SJCRH30 (cell line): Measurements from ENCODE around the gene KMT5C. TPM values are rescaled to one million over a fixed set of nuclear protein-coding genes. Genes with fewer than 3 reads are reported as not detected.
A peak's percentile ranks its signal among the peaks of the same experiment; 100 is the strongest.
"Not testable (repeated sequence)": the region's sequence is repeated elsewhere in the genome, so short reads cannot be mapped to it uniquely, and the experiment has no call there.

Source experiments
- DNase-seq, 2 experiments: peaks; one replicate each; pipeline ENCODE4 v3.0.0-alpha.2; 2015 to 2020
- H3K27ac ChIP-seq: fragments of 250-450 bp; sonication (Bioruptor Pico); 2 replicates; pipeline ENCODE4 v1.5.1; 2020; ENCODE audit warnings: mild to moderate bottlenecking, moderate library complexity
- H3K27me3 ChIP-seq: fragments of 250-450 bp; sonication (Bioruptor Pico); 2 replicates; pipeline ENCODE4 v1.5.1; 2020; ENCODE audit warnings: mild to moderate bottlenecking, moderate library complexity
- H3K36me3 ChIP-seq: fragments of 250-450 bp; sonication (Bioruptor Pico); 2 replicates; pipeline ENCODE4 v1.5.1; 2020; ENCODE audit warnings: mild to moderate bottlenecking, moderate library complexity
- H3K4me1 ChIP-seq: fragments of 250-450 bp; sonication (Bioruptor Pico); 2 replicates; pipeline ENCODE4 v1.5.1; 2020; ENCODE audit warnings: mild to moderate bottlenecking, moderate library complexity
- H3K4me3 ChIP-seq: fragments of 250-450 bp; sonication (Bioruptor Pico); 2 replicates; pipeline ENCODE4 v1.5.1; 2020; ENCODE audit warnings: mild to moderate bottlenecking, moderate library complexity
- H3K9me3 ChIP-seq: fragments of 250-450 bp; sonication (Bioruptor Pico); replicated peaks from 2 replicates; pipeline ENCODE4 v1.5.1; 2020; ENCODE audit warnings: mild to moderate bottlenecking, moderate library complexity
- total RNA-seq: library from RNA; depleted of rRNA; stranded (reverse); fragments of >200 nt; shearing (Covaris generic); gene quantifications from 2 replicates; pipeline ENCODE4 v1.2.3, GENCODE V29; 2014

KMT5C gene
- total RNA-seq, 1 experiment from 2014 or later = 21.2 TPM

- not testable (repeated sequence) for H3K36me3 ChIP-seq, DNase-seq, H3K4me3 ChIP-seq, H3K27me3 ChIP-seq, H3K4me1 ChIP-seq, H3K9me3 ChIP-seq, H3K27ac ChIP-seq
These were observed 9.9 kb upstream of the KMT5C start for GRCh38 chr19:55329791-55330190.

GRCh38 chr19:55333870-55334269 is 5.8 kb upstream of the KMT5C start:
- Histone ChIP-seq H3K36me3 (no peaks in the 10 kb centered on the region), H3K27me3 (no peaks in the 10 kb centered on the region), H3K4me1 (no peaks in the 10 kb centered on the region), H3K9me3 (no peaks in the 10 kb centered on the region), H3K4me3 (no peak overlapping the region), H3K27ac (no peak overlapping the region)
- no peak for DNase-seq

- Histone ChIP-seq H3K4me3 (no peak overlapping the region), H3K4me1 (no peaks in the 10 kb centered on the region), H3K27me3 (no peaks in the 10 kb centered on the region), H3K36me3 (no peaks in the 10 kb centered on the region), H3K9me3 (no peaks in the 10 kb centered on the region), H3K27ac (no peak overlapping the region)
- no peak for DNase-seq
These were observed 3.6 kb upstream of the KMT5C start for GRCh38 chr19:55336101-55336500.

GRCh38 chr19:55339889-55340783 is 460 bp downstream of the KMT5C start:
- Histone ChIP-seq H3K27me3 (no peaks in the 10 kb centered on the region), H3K36me3 (peaks cover 4% of the 10 kb centered on the region; the same call in 1 of the 2 replicates), H3K4me3 (peak overlapping the region; percentile 73), H3K27ac (peak overlapping the region; percentile 51), H3K9me3 (no peaks in the 10 kb centered on the region), H3K4me1 (peaks cover 21% of the 10 kb centered on the region)
- peak; percentile 35 to 43 for DNase-seq

GRCh38 chr19:55340784-55341147 is 1.1 kb downstream of the KMT5C start:
- Histone ChIP-seq H3K4me3 (peak overlapping the region; percentile 73), H3K27me3 (no peaks in the 10 kb centered on the region), H3K9me3 (no peaks in the 10 kb centered on the region), H3K4me1 (peaks cover 27% of the 10 kb centered on the region), H3K27ac (peak overlapping the region; percentile 51; the same call in 1 of the 2 replicates), H3K36me3 (peaks cover 4% of the 10 kb centered on the region; the same call in 1 of the 2 replicates)
- peak; percentile 63 for DNase-seq

GRCh38 chr19:55341171-55341588 is 1.5 kb downstream of the KMT5C start:
- peaks cover 4% of the 10 kb centered on the region for H3K36me3 ChIP-seq
- peak overlapping the region; percentile 51; the same call in 1 of the 2 replicates for H3K27ac ChIP-seq
- H3K4me1 ChIP-seq = peaks cover 31% of the 10 kb centered on the region
- H3K27me3 ChIP-seq = no peaks in the 10 kb centered on the region
- DNase-seq = peak; percentile 83 to 86
- no peaks in the 10 kb centered on the region for H3K9me3 ChIP-seq
- H3K4me3 ChIP-seq = peak overlapping the region; percentile 73

GRCh38 chr19:55341595-55342531 is 2.2 kb downstream of the KMT5C start:
- Histone ChIP-seq H3K27ac (no peak overlapping the region), H3K36me3 (peaks cover 4% of the 10 kb centered on the region), H3K4me3 (peak overlapping the region; percentile 73), H3K4me1 (peaks cover 31% of the 10 kb centered on the region), H3K27me3 (no peaks in the 10 kb centered on the region), H3K9me3 (no peaks in the 10 kb centered on the region)
- DNase-seq = no peak

- Histone ChIP-seq H3K27me3 (no peaks in the 10 kb centered on the region), H3K4me1 (peaks cover 31% of the 10 kb centered on the region), H3K9me3 (no peaks in the 10 kb centered on the region), H3K4me3 (no peak overlapping the region), H3K36me3 (peaks cover 7% of the 10 kb centered on the region), H3K27ac (peak overlapping the region; percentile 16; the same call in 1 of the 2 replicates)
- peak; percentile 92 to 93 for DNase-seq
These were observed 4.8 kb downstream of the KMT5C start for GRCh38 chr19:55344444-55344843.

GRCh38 chr19:55345101-55345817 is 5.6 kb downstream of the KMT5C start:
- Histone ChIP-seq H3K36me3 (peaks cover 9% of the 10 kb centered on the region), H3K4me3 (no peak overlapping the region), H3K27me3 (no peaks in the 10 kb centered on the region), H3K27ac (no peak overlapping the region; the same call in 1 of the 2 replicates), H3K4me1 (peaks cover 31% of the 10 kb centered on the region), H3K9me3 (no peaks in the 10 kb centered on the region)
- no peak for DNase-seq

- H3K9me3 ChIP-seq = no peaks in the 10 kb centered on the region
- no peak overlapping the region for H3K27ac ChIP-seq
- H3K4me1 ChIP-seq = peaks cover 31% of the 10 kb centered on the region
- peaks cover 9% of the 10 kb centered on the region for H3K36me3 ChIP-seq
- H3K27me3 ChIP-seq = no peaks in the 10 kb centered on the region
- H3K4me3 ChIP-seq = no peak overlapping the region
- DNase-seq = peak; percentile 69 to 82
These were observed 6.4 kb downstream of the KMT5C start for GRCh38 chr19:55345818-55346724.

- H3K27me3 ChIP-seq = no peaks in the 10 kb centered on the region
- H3K4me1 ChIP-seq = peaks cover 27% of the 10 kb centered on the region
- H3K9me3 ChIP-seq = no peaks in the 10 kb centered on the region
- no peak for DNase-seq
- peaks cover 9% of the 10 kb centered on the region for H3K36me3 ChIP-seq
- H3K27ac ChIP-seq = no peak overlapping the region
- H3K4me3 ChIP-seq = no peak overlapping the region
These were observed 7.2 kb downstream of the KMT5C start for GRCh38 chr19:55346725-55347441.

- H3K9me3 ChIP-seq = no peaks in the 10 kb centered on the region
- H3K27me3 ChIP-seq = no peaks in the 10 kb centered on the region
- H3K4me1 ChIP-seq = peaks cover 27% of the 10 kb centered on the region
- H3K4me3 ChIP-seq = no peak overlapping the region
- peaks cover 9% of the 10 kb centered on the region for H3K36me3 ChIP-seq
- no peak overlapping the region for H3K27ac ChIP-seq
- no peak for DNase-seq
These were observed 7.8 kb downstream of the KMT5C start for GRCh38 chr19:55347442-55348009.
